Measurements from ENCODE around the gene TGM3. TPM values are rescaled to one million over a fixed set of nuclear protein-coding genes. Genes with fewer than 3 reads are reported as not detected.
A peak's percentile ranks its signal among the peaks of the same experiment; 100 is the strongest.

The TGM3 gene
- total and polyA plus RNA-seq, 7 experiments from 2014 or later = not detected

GRCh38 chr20:2340823-2341222 is 45.0 kb downstream of the TGM3 start:
- H3K36me3 ChIP-seq (ENCODE audit: control insufficient read depth in 2 of 3, insufficient read depth in 3 of 3, low read length in 3 of 3) = no peaks in the 10 kb centered on the region
- DNase-seq (no peak), ATAC-seq (no peak)
- H3K36me3 Mint-ChIP-seq = no peaks in the 10 kb centered on the region
- no peak overlapping the region for H3K27ac ChIP-seq (ENCODE audit: low read depth, low read length)
- H3K4me1 Mint-ChIP-seq = peaks cover 0 to 2% (median 0%) of the 10 kb centered on the region in 7 donors
- no peaks in the 10 kb centered on the region for H3K9me3 ChIP-seq (ENCODE audit: control insufficient read depth in 2 of 3, low read length in 3 of 3)
- H3K27me3 ChIP-seq (ENCODE audit: control insufficient read depth in 2 of 2, insufficient read depth in 2 of 2, low read length in 2 of 2) = no peaks in the 10 kb centered on the region
- H3K27me3 Mint-ChIP-seq = peaks cover 5 to 23% (median 6%) of the 10 kb centered on the region in 5 donors
- peaks cover 0 to 2% (median 0%) of the 10 kb centered on the region in 11 donors for H3K9me3 Mint-ChIP-seq
- intact Hi-C loops (cut with micrococcal nuclease) = no loop called here
- H3K4me1 ChIP-seq (ENCODE audit: control insufficient read depth in 2 of 2, insufficient read depth in 2 of 2, low read length in 2 of 2) = no peaks in the 10 kb centered on the region
- no peak overlapping the region for H3K4me3 Mint-ChIP-seq
- H3K27ac Mint-ChIP-seq = no peak overlapping the region
- ChIA-PET CTCF (no interaction called here), POLR2A (no interaction called here)
- no peak overlapping the region for H3K4me3 ChIP-seq (ENCODE audit: low read length)

- Mint-ChIP-seq H3K36me3 (no peaks in the 10 kb centered on the region), H3K27me3 (peaks cover 5 to 23% (median 6%) of the 10 kb centered on the region in 5 donors), H3K27ac (peak overlapping the region in 1 of 9 donors; percentile 41), H3K9me3 (peaks cover 0 to 2% (median 0%) of the 10 kb centered on the region in 11 donors), H3K4me3 (no peak overlapping the region), H3K4me1 (peaks cover 0 to 2% (median 0%) of the 10 kb centered on the region in 7 donors)
- Histone ChIP-seq H3K27me3 (ENCODE audit: control insufficient read depth in 2 of 2, insufficient read depth in 2 of 2, low read length in 2 of 2) (no peaks in the 10 kb centered on the region), H3K27ac (ENCODE audit: low read depth, low read length) (no peak overlapping the region), H3K4me1 (ENCODE audit: control insufficient read depth in 2 of 2, insufficient read depth in 2 of 2, low read length in 2 of 2) (no peaks in the 10 kb centered on the region), H3K36me3 (ENCODE audit: control insufficient read depth in 2 of 3, insufficient read depth in 3 of 3, low read length in 3 of 3) (no peaks in the 10 kb centered on the region), H3K9me3 (ENCODE audit: control insufficient read depth in 2 of 3, low read length in 3 of 3) (no peaks in the 10 kb centered on the region), H3K4me3 (ENCODE audit: low read length) (no peak overlapping the region)
- intact Hi-C loops (cut with micrococcal nuclease) = no loop called here
- ATAC-seq = no peak
- ChIA-PET POLR2A (no interaction called here), CTCF (no interaction called here)
- DNase-seq = no peak
Measured at GRCh38 chr20:2341336-2341735, 45.5 kb downstream of the TGM3 start.

GRCh38 chr20:2342243-2342642 is 46.4 kb downstream of the TGM3 start:
- intact Hi-C loops (cut with micrococcal nuclease) = no loop called here
- CTCF ChIA-PET = no interaction called here

GRCh38 chr20:2346188-2346587 is 50.4 kb downstream of the TGM3 start:
- intact Hi-C loops (cut with micrococcal nuclease) = loop anchor here in 1 of 2 donors (5.0 kb wide), 1 partner anchor 139 kb away; no protein-coding TSS in a partner anchor

More at GRCh38 chr20:2342243-2342642, 46.4 kb downstream of the TGM3 start:
- H3K4me1 ChIP-seq (ENCODE audit: control insufficient read depth in 2 of 2, insufficient read depth in 2 of 2, low read length in 2 of 2) = no peaks in the 10 kb centered on the region
- ATAC-seq (no peak), DNase-seq (no peak)
- POLR2A ChIA-PET = no interaction called here
- H3K27me3 Mint-ChIP-seq = peaks cover 5 to 24% (median 11%) of the 10 kb centered on the region in 5 donors
- H3K27me3 ChIP-seq (ENCODE audit: control insufficient read depth in 2 of 2, insufficient read depth in 2 of 2, low read length in 2 of 2) = no peaks in the 10 kb centered on the region
- H3K36me3 Mint-ChIP-seq = no peaks in the 10 kb centered on the region
- H3K4me3 Mint-ChIP-seq = no peak overlapping the region
- peaks cover 0 to 2% (median 0%) of the 10 kb centered on the region in 11 donors for H3K9me3 Mint-ChIP-seq
- no peak overlapping the region for H3K4me3 ChIP-seq (ENCODE audit: low read length)
- H3K36me3 ChIP-seq (ENCODE audit: control insufficient read depth in 2 of 3, insufficient read depth in 3 of 3, low read length in 3 of 3) = no peaks in the 10 kb centered on the region
- no peak overlapping the region for H3K27ac ChIP-seq (ENCODE audit: low read depth, low read length)
- no peaks in the 10 kb centered on the region for H3K9me3 ChIP-seq (ENCODE audit: control insufficient read depth in 2 of 3, low read length in 3 of 3)
- H3K4me1 Mint-ChIP-seq = peaks cover 0 to 2% (median 0%) of the 10 kb centered on the region in 7 donors
- H3K27ac Mint-ChIP-seq = no peak overlapping the region

GRCh38 chr20:2348336-2348735 is 52.5 kb downstream of the TGM3 start:
- Histone ChIP-seq H3K36me3 (ENCODE audit: control insufficient read depth in 2 of 3, insufficient read depth in 3 of 3, low read length in 3 of 3) (no peaks in the 10 kb centered on the region), H3K27me3 (ENCODE audit: control insufficient read depth in 2 of 2, insufficient read depth in 2 of 2, low read length in 2 of 2) (no peaks in the 10 kb centered on the region), H3K9me3 (ENCODE audit: control insufficient read depth in 2 of 3, low read length in 3 of 3) (no peaks in the 10 kb centered on the region), H3K4me3 (ENCODE audit: low read length) (no peak overlapping the region), H3K4me1 (ENCODE audit: control insufficient read depth in 2 of 2, insufficient read depth in 2 of 2, low read length in 2 of 2) (no peaks in the 10 kb centered on the region), H3K27ac (ENCODE audit: low read depth, low read length) (no peak overlapping the region)
- Mint-ChIP-seq H3K27me3 (peaks cover 18 to 31% (median 24%) of the 10 kb centered on the region in 5 donors), H3K9me3 (peaks cover 0 to 7% (median 2%) of the 10 kb centered on the region in 11 donors), H3K36me3 (peaks cover 0 to 3% (median 0%) of the 10 kb centered on the region in 5 donors), H3K4me3 (no peak overlapping the region), H3K27ac (no peak overlapping the region), H3K4me1 (peaks cover 0 to 6% (median 3%) of the 10 kb centered on the region in 7 donors)
- intact Hi-C loops (cut with micrococcal nuclease) = loop anchor here in 1 of 2 donors (5.0 kb wide), 1 partner anchor 141 kb away; no protein-coding TSS in a partner anchor
- ChIA-PET POLR2A (no interaction called here), CTCF (no interaction called here)
- ATAC-seq (no peak), DNase-seq (no peak)

More at GRCh38 chr20:2346188-2346587, 50.4 kb downstream of the TGM3 start:
- ChIA-PET POLR2A (no interaction called here), CTCF (no interaction called here)
- Histone ChIP-seq H3K27me3 (ENCODE audit: control insufficient read depth in 2 of 2, insufficient read depth in 2 of 2, low read length in 2 of 2) (no peaks in the 10 kb centered on the region), H3K9me3 (ENCODE audit: control insufficient read depth in 2 of 3, low read length in 3 of 3) (no peaks in the 10 kb centered on the region), H3K27ac (ENCODE audit: low read depth, low read length) (no peak overlapping the region), H3K36me3 (ENCODE audit: control insufficient read depth in 2 of 3, insufficient read depth in 3 of 3, low read length in 3 of 3) (no peaks in the 10 kb centered on the region), H3K4me1 (ENCODE audit: control insufficient read depth in 2 of 2, insufficient read depth in 2 of 2, low read length in 2 of 2) (no peaks in the 10 kb centered on the region), H3K4me3 (ENCODE audit: low read length) (no peak overlapping the region)
- peaks cover 0 to 3% (median 0%) of the 10 kb centered on the region in 5 donors for H3K36me3 Mint-ChIP-seq
- H3K27ac Mint-ChIP-seq = no peak overlapping the region
- peaks cover 0 to 6% (median 2%) of the 10 kb centered on the region in 11 donors for H3K9me3 Mint-ChIP-seq
- no peaks in the 10 kb centered on the region for H3K4me1 Mint-ChIP-seq
- no peak overlapping the region for H3K4me3 Mint-ChIP-seq
- no peak for ATAC-seq
- DNase-seq = no peak
- H3K27me3 Mint-ChIP-seq = peaks cover 9 to 29% (median 23%) of the 10 kb centered on the region in 5 donors

- DNase-seq = no peak
- Histone ChIP-seq H3K9me3 (ENCODE audit: control insufficient read depth in 2 of 3, low read length in 3 of 3) (no peaks in the 10 kb centered on the region), H3K4me3 (ENCODE audit: low read length) (no peak overlapping the region), H3K27me3 (ENCODE audit: control insufficient read depth in 2 of 2, insufficient read depth in 2 of 2, low read length in 2 of 2) (no peaks in the 10 kb centered on the region), H3K27ac (ENCODE audit: low read depth, low read length) (no peak overlapping the region), H3K36me3 (ENCODE audit: control insufficient read depth in 2 of 3, insufficient read depth in 3 of 3, low read length in 3 of 3) (no peaks in the 10 kb centered on the region), H3K4me1 (ENCODE audit: control insufficient read depth in 2 of 2, insufficient read depth in 2 of 2, low read length in 2 of 2) (no peaks in the 10 kb centered on the region)
- Mint-ChIP-seq H3K36me3 (peaks cover 0 to 3% (median 0%) of the 10 kb centered on the region in 5 donors), H3K4me3 (no peak overlapping the region), H3K27ac (no peak overlapping the region), H3K9me3 (peaks cover 0 to 6% (median 2%) of the 10 kb centered on the region in 11 donors), H3K27me3 (peaks cover 25 to 37% (median 33%) of the 10 kb centered on the region in 5 donors), H3K4me1 (peaks cover 0 to 6% (median 3%) of the 10 kb centered on the region in 7 donors)
- intact Hi-C loops (cut with micrococcal nuclease) = loop anchor here (2.0 to 5.0 kb wide), 2 partner anchors 142 to 651 kb away; no protein-coding TSS in a partner anchor
- POLR2A ChIA-PET = no interaction called here
- ATAC-seq = no peak
- CTCF ChIA-PET = no interaction called here
Measured at GRCh38 chr20:2349801-2350200, 54.0 kb downstream of the TGM3 start.

- Mint-ChIP-seq H3K4me1 (peaks cover 0 to 6% (median 3%) of the 10 kb centered on the region in 7 donors), H3K27ac (no peak overlapping the region), H3K27me3 (peaks cover 25 to 40% (median 32%) of the 10 kb centered on the region in 5 donors), H3K9me3 (peaks cover 0 to 6% (median 2%) of the 10 kb centered on the region in 11 donors), H3K4me3 (no peak overlapping the region), H3K36me3 (peaks cover 0 to 3% (median 0%) of the 10 kb centered on the region in 5 donors)
- ChIA-PET CTCF (no interaction called here), POLR2A (interaction anchor here (0.6 kb wide), 1 partner anchor 399 kb away, joined by 3 read pairs; no protein-coding TSS in a partner anchor)
- intact Hi-C loops (cut with micrococcal nuclease) = loop anchor here (1.0 to 2.0 kb wide), 2 partner anchors 102 to 650 kb away; no protein-coding TSS in a partner anchor
- Histone ChIP-seq H3K4me3 (ENCODE audit: low read length) (no peak overlapping the region), H3K4me1 (ENCODE audit: control insufficient read depth in 2 of 2, insufficient read depth in 2 of 2, low read length in 2 of 2) (no peaks in the 10 kb centered on the region), H3K27me3 (ENCODE audit: control insufficient read depth in 2 of 2, insufficient read depth in 2 of 2, low read length in 2 of 2) (no peaks in the 10 kb centered on the region), H3K27ac (ENCODE audit: low read depth, low read length) (no peak overlapping the region), H3K9me3 (ENCODE audit: control insufficient read depth in 2 of 3, low read length in 3 of 3) (no peaks in the 10 kb centered on the region), H3K36me3 (ENCODE audit: control insufficient read depth in 2 of 3, insufficient read depth in 3 of 3, low read length in 3 of 3) (no peaks in the 10 kb centered on the region)
- DNase-seq (no peak), ATAC-seq (no peak)
Measured at GRCh38 chr20:2350606-2351005, 54.8 kb downstream of the TGM3 start.
